Renal cortex interstitium (tissue), 11 donors: ENCODE measurements around the gene ANKRD10. TPM values are rescaled to one million over a fixed set of nuclear protein-coding genes. Genes with fewer than 3 reads are reported as not detected.
"Not testable (repeated sequence)": the region's sequence is repeated elsewhere in the genome, so short reads cannot be mapped to it uniquely, and the experiment has no call there.

Experiments
- DNase-seq, 11 donors: peaks; one replicate each; pipeline ENCODE4 v3.0.0-alpha.2; 2013; ENCODE audit warnings: low read depth in 9 of 11, low spot score in 4 of 11; ENCODE audit errors: extremely low read depth in 1 of 11
- polyA plus RNA-seq, 3 donors: library from polyadenylated mRNA; unstranded; fragments of 120-200 nt; gene quantifications; one replicate each; pipeline ENCODE4 v1.2.1, GENCODE V29; 2013; ENCODE audit not compliant: insufficient read length in 3 of 3

Gene ANKRD10
- polyA plus RNA-seq, 3 donors = 222 to 403 (median 258) TPM

DNA sequence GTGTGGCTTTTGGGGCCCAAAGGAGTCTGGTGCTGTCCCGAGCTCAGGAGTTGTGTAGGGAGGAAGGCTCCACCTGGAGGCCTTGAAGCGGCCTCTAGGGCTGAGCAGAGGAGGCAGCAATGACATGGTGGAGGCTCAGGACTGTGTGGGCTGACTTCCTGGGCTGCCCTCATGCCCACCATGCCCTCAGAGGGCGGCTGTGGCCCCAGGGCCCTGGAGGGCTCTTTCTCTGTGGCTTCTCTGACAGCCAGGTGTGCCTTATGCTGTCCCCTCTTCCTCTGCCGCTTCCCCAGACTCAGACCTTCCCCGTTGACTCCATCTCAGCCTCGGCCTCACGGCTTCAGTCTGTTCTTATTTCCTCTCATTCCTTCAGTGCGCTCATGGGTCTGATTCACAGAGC, 35.5 kb upstream of the ANKRD10 start:
- no peak for DNase-seq

GRCh38 chr13:110949628-110950027, 34.8 kb upstream of the ANKRD10 start:
- DNase-seq = no peak

- no peak for DNase-seq
These were observed 34.2 kb upstream of the ANKRD10 start for GRCh38 chr13:110949116-110949515.

DNA sequence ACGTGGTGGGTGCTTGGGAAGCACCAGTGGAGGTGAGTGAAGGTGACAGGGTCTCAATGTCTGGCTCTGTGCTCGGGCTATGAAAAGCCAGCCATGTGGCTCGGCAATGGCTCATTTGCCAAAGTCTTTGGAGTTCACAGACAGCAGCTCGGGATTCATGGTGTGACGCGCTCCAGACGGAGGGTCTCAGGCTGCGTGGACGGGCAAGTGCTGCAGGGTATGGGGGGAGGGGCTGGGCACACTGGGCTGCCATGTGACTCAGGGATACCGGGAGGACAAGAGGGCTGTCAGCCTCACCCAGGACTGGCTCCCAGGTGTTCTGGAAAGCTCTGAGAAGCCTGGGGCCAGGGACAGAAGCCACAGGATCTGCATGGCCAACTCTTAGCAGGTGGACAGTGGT, 32.5 kb upstream of the ANKRD10 start:
- DNase-seq = not testable (repeated sequence)

- no peak for DNase-seq
These were observed 31.2 kb upstream of the ANKRD10 start for GRCh38 chr13:110945928-110946570.

DNA sequence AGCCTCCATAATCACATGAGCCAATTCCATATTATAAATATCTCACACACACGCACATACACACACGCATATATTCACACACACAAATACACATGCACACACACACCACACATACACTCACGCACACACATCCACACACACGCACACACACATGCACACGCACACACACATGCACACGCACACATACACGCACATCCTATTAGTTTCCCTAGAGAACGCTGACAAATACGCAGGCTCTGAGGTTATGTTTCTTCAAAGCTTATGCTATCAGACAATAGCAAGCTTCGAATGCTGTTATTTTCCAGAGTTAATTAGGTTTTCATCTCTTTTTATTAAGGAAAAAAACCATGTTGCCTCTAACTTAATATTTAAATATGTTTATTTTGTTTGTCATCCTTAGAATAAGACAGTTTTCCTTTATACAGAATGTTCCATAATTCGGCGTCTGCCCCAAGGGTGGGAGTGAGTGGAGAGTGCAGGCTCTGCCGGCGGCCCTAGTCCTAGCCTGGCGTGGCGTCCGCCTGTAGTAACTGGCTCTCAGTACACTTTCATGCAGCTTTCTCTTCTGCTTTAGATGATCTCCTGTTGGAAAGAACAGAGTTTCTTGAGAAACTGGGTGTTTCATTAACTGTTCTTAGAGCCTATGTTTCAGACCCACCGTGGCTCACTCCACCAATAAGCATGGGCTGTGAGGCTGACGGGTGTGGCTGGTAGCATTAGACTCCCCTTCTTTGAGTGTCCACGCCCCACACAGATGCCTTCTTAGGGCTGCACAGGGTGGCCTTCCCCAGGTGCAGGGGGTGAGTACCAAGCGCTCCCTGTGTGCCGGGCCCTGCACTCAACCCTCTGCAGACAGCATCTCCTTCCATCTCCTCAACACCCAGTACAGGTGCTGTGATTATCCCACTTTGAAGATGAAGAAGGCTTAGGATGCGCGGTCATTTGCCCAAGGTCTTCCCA, 30.4 kb upstream of the ANKRD10 start:
- DNase-seq = no peak

GRCh38 chr13:110944121-110944967, 29.5 kb upstream of the ANKRD10 start:
- peak in 1 of 11 donors; percentile 19 for DNase-seq

DNA sequence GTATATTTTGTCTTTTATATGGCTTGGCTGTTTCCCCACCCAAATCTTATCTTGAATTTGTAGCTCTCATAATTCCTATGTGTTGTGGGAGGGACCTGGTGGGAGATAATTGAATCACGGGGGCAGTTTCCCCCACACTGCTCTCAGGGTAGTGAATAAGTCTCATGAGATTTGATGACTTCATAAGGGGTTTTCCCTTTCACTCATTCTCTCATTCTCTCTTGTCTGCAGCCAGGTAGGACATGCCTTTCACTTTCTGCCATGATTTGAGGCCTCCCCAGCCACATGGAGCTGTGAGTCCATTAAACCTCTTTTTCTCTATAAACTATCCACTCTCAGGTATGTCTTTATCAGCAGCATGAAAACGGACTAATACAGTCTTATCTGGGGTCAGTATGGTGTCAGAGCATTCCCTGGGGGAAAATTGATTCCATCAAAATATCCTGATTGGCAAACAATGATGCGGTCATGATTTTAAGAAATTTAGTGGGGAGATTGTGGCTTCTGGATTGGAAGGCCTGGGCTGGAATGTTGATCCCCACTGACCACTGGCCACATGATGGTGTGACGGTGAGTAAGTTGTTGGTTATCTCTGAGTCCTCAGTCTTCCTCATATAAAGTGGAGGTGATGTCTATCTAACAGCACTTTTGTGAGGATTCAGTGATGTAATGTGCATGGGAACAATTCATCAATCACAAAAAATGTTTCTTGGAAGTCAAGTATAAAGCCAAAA, 27.5 kb upstream of the ANKRD10 start:
- DNase-seq = no peak

DNA sequence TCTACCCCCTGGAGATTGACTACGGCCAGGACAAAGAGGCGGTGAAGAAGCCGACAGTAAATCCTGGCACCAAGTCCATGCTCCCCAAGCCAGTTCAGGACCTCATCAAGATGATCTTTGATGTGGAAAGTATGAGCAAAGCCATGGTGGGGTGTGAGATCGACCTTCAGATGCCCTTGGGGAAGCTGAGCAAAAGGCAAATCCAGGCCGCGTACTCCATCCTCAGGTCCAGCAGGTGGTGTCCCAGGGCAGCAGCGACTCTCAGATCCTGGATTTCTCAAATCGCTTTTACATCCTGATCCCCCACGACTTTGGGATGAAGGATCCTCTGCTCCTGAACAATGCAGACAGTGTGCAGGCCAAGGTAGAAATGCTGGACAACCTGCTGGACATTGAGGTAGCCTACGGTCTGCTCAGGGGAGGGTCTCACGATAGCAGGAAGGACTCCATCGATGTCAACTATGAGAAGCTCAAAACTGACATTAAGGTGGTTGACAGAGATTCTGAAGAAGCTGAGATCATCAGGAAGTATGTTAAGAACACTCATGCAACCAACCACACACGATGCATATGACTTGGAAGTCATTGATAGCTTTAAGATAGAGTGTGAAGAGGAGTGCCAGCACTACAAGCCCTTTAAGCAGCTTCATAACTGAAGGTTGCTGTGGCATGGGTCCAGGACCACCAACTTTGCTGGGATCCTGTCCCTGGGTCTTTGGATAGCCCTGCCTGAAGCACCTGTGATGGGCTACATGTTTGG, 24.0 kb upstream of the ANKRD10 start:
- DNase-seq = no peak

- no peak for DNase-seq
These were observed 22.8 kb upstream of the ANKRD10 start for GRCh38 chr13:110937511-110938285.

DNA sequence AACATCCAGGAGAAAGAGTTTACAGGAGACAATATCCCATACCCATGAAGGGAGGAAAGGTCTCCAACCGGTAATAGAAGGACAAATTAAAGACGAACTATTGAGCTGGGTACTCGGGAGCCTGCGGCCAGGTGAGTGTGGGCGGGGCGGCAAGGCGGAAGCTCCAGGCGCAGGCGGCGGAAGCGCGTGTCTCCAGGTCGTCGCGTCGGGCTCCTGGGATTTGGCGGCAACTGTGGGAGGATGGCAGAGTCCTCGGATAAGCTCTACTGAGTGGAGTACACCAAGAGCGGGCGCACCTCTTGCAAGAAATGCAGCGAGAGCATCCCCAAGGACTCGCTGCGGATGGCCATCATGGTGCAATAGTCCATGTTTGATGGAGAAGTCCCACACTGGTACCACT, 21.6 kb upstream of the ANKRD10 start:
- no peak for DNase-seq

GRCh38 chr13:110932588-110932987, 17.7 kb upstream of the ANKRD10 start:
- no peak for DNase-seq

GRCh38 chr13:110929104-110929777, 14.4 kb upstream of the ANKRD10 start:
- no peak for DNase-seq

GRCh38 chr13:110925023-110925612, 10.2 kb upstream of the ANKRD10 start:
- DNase-seq = peak in 2 of 11 donors; percentile 39 to 48

DNA sequence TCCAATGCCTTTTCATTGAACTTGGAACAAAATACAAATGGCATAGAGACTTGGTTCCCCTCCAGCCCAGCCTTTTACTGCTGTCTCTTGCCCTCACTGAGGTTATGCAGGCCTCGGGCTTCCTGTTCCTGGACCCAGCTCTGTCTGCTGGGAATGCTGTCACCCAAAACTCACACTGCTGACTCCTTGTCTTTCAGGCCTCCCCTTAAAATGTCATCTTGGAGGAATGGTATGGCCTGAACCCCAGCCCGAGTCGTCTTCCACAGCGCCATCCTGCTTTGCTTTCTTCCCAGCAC, 9.7 kb upstream of the ANKRD10 start:
- no peak for DNase-seq

GRCh38 chr13:110923777-110924638, 9.1 kb upstream of the ANKRD10 start:
- DNase-seq = no peak
